Upper lobe of left lung (tissue), 6 donors: ENCODE data around the gene ZNF668. TPM values are rescaled to one million over a fixed set of nuclear protein-coding genes. Genes with fewer than 3 reads are reported as not detected.
A peak's percentile ranks its signal among the peaks of the same experiment; 100 is the strongest.

Source experiments
- ATAC-seq, 2 donors: fragments of 200-7000 bp; cut with Tn5 transposase; one replicate each; pipeline ENCODE4 v1.9.1; 2022; ENCODE audit warnings: mild to moderate bottlenecking in 2 of 2, moderate library complexity in 2 of 2; ENCODE audit not compliant: low FRiP score in 2 of 2
- DNase-seq, 2 donors: peaks; one replicate each; pipeline ENCODE4 v3.0.0-alpha.2; 2019 to 2020
- H3K27ac ChIP-seq, 4 donors: fragments of 200-600 bp; sonication (generic); one replicate each; pipeline ENCODE4 v1.5.1; 2016 to 2019
- H3K27me3 ChIP-seq, 4 donors: fragments of 200-600 bp; sonication (generic); one replicate each; pipeline ENCODE4 v1.5.1; 2017 to 2019
- H3K36me3 ChIP-seq, 4 donors: fragments of 200-600 bp; sonication (generic); one replicate each; pipeline ENCODE4 v1.5.1; 2016 to 2019
- H3K4me1 ChIP-seq, 4 donors: fragments of 200-600 bp; sonication (generic); one replicate each; pipeline ENCODE4 v1.5.1; 2018 to 2019
- H3K4me3 ChIP-seq, 4 donors: fragments of 200-600 bp; sonication (generic); one replicate each; pipeline ENCODE4 v1.5.1; 2017 to 2019; ENCODE audit warnings: mild to moderate bottlenecking in 2 of 4, moderate library complexity in 1 of 4
- H3K9me3 ChIP-seq, 4 donors: fragments of 200-600 bp; sonication (generic); one replicate each; pipeline ENCODE4 v1.5.1; 2018 to 2019
- CTCF ChIP-seq, 6 experiments: fragments of 450-650 bp in 4 of 6; fragments of 200-600 bp in 2 of 6; sonication (generic) in 2 of 6; IDR thresholded peaks; one replicate each; pipeline ENCODE4 v1.5.1; 2016 to 2019; ENCODE audit warnings: antibody characterized with exemption in 6 of 6
- EP300 ChIP-seq, 4 donors: sonication (generic); formaldehyde crosslinking; IDR thresholded peaks; one replicate each; pipeline ENCODE4 v1.5.1; 2017; ENCODE audit warnings: antibody characterized with exemption in 4 of 4, control low read depth in 2 of 4
- POLR2A ChIP-seq, 4 donors: fragments of 450-650 bp; IDR thresholded peaks; one replicate each; pipeline ENCODE4 v1.5.1; 2016 to 2017; ENCODE audit warnings: antibody characterized with exemption in 4 of 4, mild to moderate bottlenecking in 2 of 4
- POLR2AphosphoS5 ChIP-seq, 2 donors: sonication (generic); formaldehyde crosslinking; IDR thresholded peaks; one replicate each; pipeline ENCODE4 v1.5.1; 2017; ENCODE audit warnings: antibody characterized with exemption in 2 of 2
- WGBS, 2 donors: methylation state at CpG; one replicate each; pipeline ENCODE4 v1.1.5; 2017 to 2018; 5-methylcytosine and 5-hydroxymethylcytosine counted together
- total RNA-seq, 6 donors: library from RNA; depleted of rRNA in 4 of 6; stranded (reverse); fragments of >200 nt in 4 of 6; gene quantifications; one replicate each; pipeline versions ENCODE4 v1.1.0 to v1.2.1, GENCODE V29; 2016 to 2021
- donor health status: DM: no; HTN: no; CAD: no; lungs with moderate emphysema.
- donor health status: DM: no; HTN: yes; CAD: no; lungs with severe emphysema.

Gene ZNF668
- total RNA-seq, 6 donors from 2014 or later, result 8.4 to 21.0 (median 11.4) TPM

DNA sequence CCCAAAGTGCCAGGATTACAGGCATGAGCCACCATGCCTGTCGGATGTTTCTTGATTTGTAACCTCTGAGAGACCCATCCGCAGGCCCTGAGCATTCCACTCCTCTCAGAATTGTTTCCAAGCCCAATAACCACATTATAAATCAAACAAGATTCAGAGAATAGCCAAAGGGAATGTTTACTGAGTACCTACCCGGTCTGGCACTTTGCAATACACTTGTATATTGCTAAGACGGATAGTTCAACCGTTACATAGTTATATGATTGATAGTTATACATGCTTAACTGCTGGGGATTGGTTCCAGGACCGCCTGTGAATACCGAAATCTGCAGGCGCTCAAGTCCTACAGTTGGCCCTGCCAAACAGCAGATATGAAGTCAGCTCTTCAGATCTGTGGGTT is 40.4 kb upstream of the ZNF668 start:
- no peak overlapping the region for H3K4me3 ChIP-seq
- H3K36me3 ChIP-seq, result peaks cover 11 to 42% (median 32%) of the 10 kb centered on the region in 4 donors
- peak overlapping the region in 3 of 4 donors; percentile 60 to 84 (median 64) for H3K27ac ChIP-seq
- no peak for DNase-seq
- no peaks in the 10 kb centered on the region for H3K27me3 ChIP-seq
- 80 to 83% methylated on average over 8 of the region's 8 CpGs for WGBS, 2 donors
- ATAC-seq, result no peak
- H3K4me1 ChIP-seq, result peaks cover 21 to 53% (median 28%) of the 10 kb centered on the region in 4 donors
- H3K9me3 ChIP-seq, result no peaks in the 10 kb centered on the region
- TF ChIP-seq CTCF (IDR thresholded peaks at IDR 0.05) (no peak), POLR2AphosphoS5 (IDR thresholded peaks at IDR 0.05) (no peak)

DNA sequence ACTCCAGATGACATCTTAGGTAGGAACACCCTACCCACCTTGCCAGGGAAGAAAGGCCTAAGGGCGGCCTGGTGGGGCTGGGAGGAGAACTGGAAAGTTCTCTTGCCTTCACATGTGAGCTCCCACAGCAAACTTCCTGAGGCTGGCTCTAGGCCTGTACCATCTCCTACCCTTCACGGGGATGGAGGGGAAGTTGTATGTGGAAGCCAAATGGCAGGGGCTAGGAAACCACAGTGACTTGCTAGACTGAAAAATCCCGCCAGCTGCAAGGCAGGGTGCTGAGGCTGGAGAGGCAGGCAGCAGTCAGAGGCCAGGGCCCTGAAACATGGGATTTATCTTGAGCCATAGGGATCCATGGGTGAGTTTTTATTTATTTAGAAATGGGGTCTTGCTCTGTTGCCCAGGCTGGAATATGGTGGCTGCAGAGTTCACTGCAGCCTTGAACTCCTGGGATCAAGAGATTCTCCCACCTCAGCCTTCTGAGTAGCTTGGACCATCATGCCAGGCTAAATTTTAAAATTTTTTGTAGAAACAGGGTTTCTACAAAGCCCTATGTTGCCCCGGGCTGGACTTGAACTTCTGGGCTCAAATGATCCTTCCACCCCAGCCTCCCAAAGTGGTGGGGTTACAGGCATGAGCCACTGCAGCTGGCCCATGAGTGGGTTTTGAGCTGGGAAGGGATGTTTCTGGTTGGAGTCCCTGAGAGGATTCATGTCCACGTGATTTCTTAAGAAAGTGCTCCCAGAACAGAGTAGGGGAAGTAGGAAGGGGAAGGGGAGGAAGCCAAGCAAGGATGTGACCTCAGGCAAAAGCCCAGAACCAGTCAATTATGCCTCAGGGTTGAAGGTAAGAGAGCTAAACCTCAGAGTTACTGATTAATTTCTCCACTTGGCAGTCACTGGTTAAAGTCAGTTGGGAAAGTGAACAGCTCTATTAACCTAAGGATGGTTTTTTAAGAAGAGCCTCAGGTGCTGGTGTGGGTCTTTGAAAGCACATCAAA is 39.4 kb upstream of the ZNF668 start:
- Histone ChIP-seq H3K27me3 (no peaks in the 10 kb centered on the region), H3K4me3 (no peak overlapping the region), H3K9me3 (no peaks in the 10 kb centered on the region), H3K27ac (peak overlapping the region; percentile 60 to 84 (median 66)), H3K4me1 (peaks cover 21 to 53% (median 25%) of the 10 kb centered on the region in 4 donors), H3K36me3 (peaks cover 11 to 39% (median 30%) of the 10 kb centered on the region in 4 donors)
- TF ChIP-seq CTCF (IDR thresholded peaks at IDR 0.05), result no peak
- TF ChIP-seq POLR2A (IDR thresholded peaks at IDR 0.05), result no peak
- no peak for TF ChIP-seq EP300 (IDR thresholded peaks at IDR 0.05)
- TF ChIP-seq POLR2AphosphoS5 (IDR thresholded peaks at IDR 0.05), result no peak
- no peak for ATAC-seq
- 59 to 70% methylated on average over 5 of the region's 5 CpGs for WGBS, 2 donors
- DNase-seq, result peak in 1 of 2 donors; percentile 65

GRCh38 chr16:31112711-31113110 is 38.7 kb upstream of the ZNF668 start:
- 91 to 93% methylated on average over 2 of the region's 2 CpGs for WGBS, 2 donors
- Histone ChIP-seq H3K4me1 (peaks cover 16 to 54% (median 23%) of the 10 kb centered on the region in 4 donors), H3K9me3 (no peaks in the 10 kb centered on the region), H3K27me3 (no peaks in the 10 kb centered on the region), H3K4me3 (no peak overlapping the region), H3K36me3 (peaks cover 11 to 39% (median 30%) of the 10 kb centered on the region in 4 donors), H3K27ac (peak overlapping the region; percentile 60 to 84 (median 66))
- ATAC-seq (no peak), DNase-seq (no peak)
- TF ChIP-seq EP300 (IDR thresholded peaks at IDR 0.05) (no peak), POLR2AphosphoS5 (IDR thresholded peaks at IDR 0.05) (no peak), CTCF (IDR thresholded peaks at IDR 0.05) (no peak)

GRCh38 chr16:31111881-31112466 is 37.9 kb upstream of the ZNF668 start:
- TF ChIP-seq CTCF (IDR thresholded peaks at IDR 0.05) (no peak), POLR2A (IDR thresholded peaks at IDR 0.05) (no peak), EP300 (IDR thresholded peaks at IDR 0.05) (no peak), POLR2AphosphoS5 (IDR thresholded peaks at IDR 0.05) (no peak)
- no peak for ATAC-seq
- peak overlapping the region in 1 of 4 donors; percentile 64 for H3K27ac ChIP-seq
- peak in 1 of 2 donors; percentile 79 for DNase-seq
- WGBS, 2 donors, result 83 to 96% methylated on average over 12 to 15 of the region's 23 CpGs
- peaks cover 16 to 54% (median 23%) of the 10 kb centered on the region in 4 donors for H3K4me1 ChIP-seq
- no peak overlapping the region for H3K4me3 ChIP-seq
- no peaks in the 10 kb centered on the region for H3K9me3 ChIP-seq
- peaks cover 11 to 39% (median 30%) of the 10 kb centered on the region in 4 donors for H3K36me3 ChIP-seq
- H3K27me3 ChIP-seq, result no peaks in the 10 kb centered on the region
